GM13977 (cell line): Measurements from ENCODE around the gene HEATR1.

Experiments
- DNase-seq: peaks from one replicate; pipeline ENCODE4 v3.0.0; 2012; ENCODE audit warnings: low spot score
- CTCF ChIP-seq: IDR thresholded peaks from 2 replicates; pipeline ENCODE4 v1.5.1; 2012; ENCODE audit warnings: mild to moderate bottlenecking, control low read depth; ENCODE audit not compliant: insufficient read depth; ENCODE audit errors: extremely low read depth, missing control alignments
- in situ Hi-C: fragments of 300-500 bp; cut with MboI; formaldehyde crosslinking; loops from one replicate; pipeline ENCODE4 v1.12.0; 2022; ENCODE audit warnings: low sequenced_read_pairs, low pct_unique_long_range_greater_than_20kb, mixed read lengths, inconsistent platforms; ENCODE audit not compliant: unreplicated experiment

HEATR1 gene

GRCh38 chr1:236534151-236534651 lies 70.1 kb downstream of the HEATR1 start:
- in situ Hi-C loops, result no loop called here
- TF ChIP-seq CTCF, result no peak
- no peak for DNase-seq

- no peak for DNase-seq
- in situ Hi-C loops, result no loop called here
- TF ChIP-seq CTCF, result no peak
These were observed 71.5 kb downstream of the HEATR1 start for GRCh38 chr1:236532850-236533249.

- in situ Hi-C loops, result no loop called here
- TF ChIP-seq CTCF, result no peak
- DNase-seq, result no peak
These were observed 73.4 kb downstream of the HEATR1 start for GRCh38 chr1:236530959-236531358.

- in situ Hi-C loops, result no loop called here
- DNase-seq, result no peak
- TF ChIP-seq CTCF, result no peak
These were observed 74.0 kb downstream of the HEATR1 start for GRCh38 chr1:236530286-236530685.

- TF ChIP-seq CTCF, result no peak
- DNase-seq, result no peak
- in situ Hi-C loops, result no loop called here
These were observed 78.2 kb downstream of the HEATR1 start for GRCh38 chr1:236526079-236526478.

GRCh38 chr1:236524895-236525184 lies 79.5 kb downstream of the HEATR1 start:
- no peak for DNase-seq
- in situ Hi-C loops, result no loop called here
- TF ChIP-seq CTCF, result no peak

DNA sequence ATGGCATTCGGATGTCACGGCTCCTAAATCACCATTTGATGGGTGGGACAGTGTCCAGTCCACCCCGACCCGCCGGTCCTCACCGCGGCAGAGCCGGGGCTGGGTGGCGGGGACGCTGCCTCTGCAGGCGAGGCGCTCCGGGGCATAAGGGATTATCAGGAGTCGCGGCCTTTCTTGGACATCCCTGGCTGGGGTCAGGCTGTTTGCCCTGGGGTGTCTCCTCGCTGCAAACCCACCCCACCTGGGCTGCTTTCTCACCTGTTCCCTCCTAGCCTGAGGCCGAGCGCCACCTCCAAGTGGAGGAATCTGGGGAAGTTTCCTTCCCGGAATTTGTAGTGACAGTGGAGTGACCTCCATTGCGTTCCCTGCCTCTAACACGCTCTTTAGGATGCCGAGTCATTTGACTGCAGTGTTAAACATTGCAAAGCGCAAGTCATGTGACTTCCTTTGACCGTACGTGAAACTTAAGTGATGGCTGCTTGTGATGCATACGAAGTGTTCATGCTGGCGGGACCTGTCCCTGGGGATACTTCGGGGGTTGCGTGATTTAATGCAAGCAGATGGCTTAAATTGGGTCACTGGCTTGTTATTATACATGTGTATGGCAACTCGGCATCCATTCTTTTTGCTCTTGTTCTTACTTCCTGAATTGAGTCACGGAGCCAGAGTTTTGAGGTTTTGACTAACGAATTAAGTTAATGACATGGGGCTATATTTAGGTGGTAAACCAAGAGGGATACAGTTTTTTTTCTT lies 80.0 kb downstream of the HEATR1 start:
- TF ChIP-seq CTCF, result no peak
- DNase-seq, result peak; percentile 85
- in situ Hi-C loops, result no loop called here
